Neural cell (in vitro differentiated cells): ENCODE measurements around the gene ATP2C2. TPM values are rescaled to one million over a fixed set of nuclear protein-coding genes. Genes with fewer than 3 reads are reported as not detected.
"Not testable (repeated sequence)": the region's sequence is repeated elsewhere in the genome, so short reads cannot be mapped to it uniquely, and the experiment has no call there.

Experiments
- H2AFZ ChIP-seq: fragments of 200-600, 300-800 bp; sonication (generic), shearing (Covaris generic); 2 replicates; pipeline ENCODE4 v1.6.0; 2014; ENCODE audit warnings: low read depth, mild to moderate bottlenecking, antibody characterized with exemption, low read length, moderate library complexity
- H3F3A ChIP-seq: fragments of 200-600 bp; shearing (Covaris generic); 2 replicates; pipeline ENCODE4 v1.6.1; 2016; ENCODE audit warnings: mild to moderate bottlenecking, moderate library complexity, mixed read lengths, antibody characterized with exemption, low read length; ENCODE audit not compliant: insufficient read depth, poor library complexity, severe bottlenecking
- H3K27ac ChIP-seq: fragments of 200-600, 300-800 bp; sonication (generic), shearing (Covaris generic); 2 replicates; pipeline ENCODE4 v1.5.1; 2014; ENCODE audit warnings: mild to moderate bottlenecking, low read length, moderate library complexity
- H3K27me3 ChIP-seq: fragments of 300-800, 200-600 bp; sonication (generic), shearing (Covaris generic); 2 replicates; pipeline ENCODE4 v1.6.0; 2014; ENCODE audit warnings: mild to moderate bottlenecking, low read depth, low read length, moderate library complexity; ENCODE audit not compliant: insufficient read depth
- H3K36me3 ChIP-seq: fragments of 300-800, 200-600 bp; sonication (generic), shearing (Covaris generic); 2 replicates; pipeline ENCODE4 v1.5.1; 2014; ENCODE audit warnings: mild to moderate bottlenecking, antibody characterized with exemption, low read length, moderate library complexity; ENCODE audit not compliant: insufficient read depth
- H3K4me2 ChIP-seq: fragments of 300-800, 200-600 bp; sonication (generic), shearing (Covaris generic); 2 replicates; pipeline ENCODE4 v1.6.0; 2014; ENCODE audit warnings: mild to moderate bottlenecking, low read length
- H3K4me3 ChIP-seq: fragments of 300-800, 200-600 bp; sonication (generic), shearing (Covaris generic); 2 replicates; pipeline ENCODE4 v1.5.1; 2014; ENCODE audit warnings: mild to moderate bottlenecking, low read length, moderate library complexity
- H3K79me2 ChIP-seq: fragments of 200-600 bp; shearing (Covaris generic); replicated peaks from 2 replicates; pipeline ENCODE4 v1.6.0; 2014; ENCODE audit warnings: mild to moderate bottlenecking, low read length, moderate library complexity; ENCODE audit not compliant: insufficient read depth
- H3K9ac ChIP-seq: fragments of 300-800, 200-600 bp; sonication (generic), shearing (Covaris generic); 2 replicates; pipeline ENCODE4 v1.6.1; 2016; ENCODE audit warnings: mild to moderate bottlenecking, low read length, mixed read lengths
- H3K9me2 ChIP-seq: fragments of 200-600 bp; shearing (Covaris generic); 2 replicates; pipeline ENCODE4 v1.6.1; 2016; ENCODE audit warnings: mild to moderate bottlenecking, low read length, mixed read lengths; ENCODE audit not compliant: insufficient read depth
- H3K9me3 ChIP-seq: fragments of 200-600, 300-800 bp; sonication (generic), shearing (Covaris generic); 2 replicates; pipeline ENCODE4 v1.6.1; 2016; ENCODE audit warnings: mild to moderate bottlenecking, mixed run types, low read length, moderate library complexity, mixed read lengths
- H4K20me1 ChIP-seq: fragments of 200-600 bp; shearing (Covaris generic); 2 replicates; pipeline ENCODE4 v1.6.1; 2016; ENCODE audit warnings: mild to moderate bottlenecking, mixed run types; ENCODE audit not compliant: insufficient read depth
- EP300 ChIP-seq: fragments of 450-650 bp; conservative IDR thresholded peaks from 2 replicates; pipeline ENCODE4 v1.6.1; 2014; ENCODE audit warnings: antibody characterized with exemption, mild to moderate bottlenecking, moderate library complexity; ENCODE audit not compliant: poor library complexity, severe bottlenecking
- POLR2AphosphoS5 ChIP-seq: IDR thresholded peaks from 2 replicates; pipeline ENCODE4 v1.6.1; 2012
- RAD21 ChIP-seq: fragments of 450-650 bp; conservative IDR thresholded peaks from 2 replicates; pipeline ENCODE4 v1.6.1; 2014; ENCODE audit warnings: antibody characterized with exemption, mild to moderate bottlenecking, moderate library complexity
- polyA plus RNA-seq: library from polyadenylated mRNA; depleted of rRNA; stranded (reverse); fragments of >200 nt; gene quantifications from 2 replicates; pipeline ENCODE4 v1.2.3, GENCODE V29; 2014
- TF ChIP-seq, protein P1 (sequence below): IDR thresholded peaks from 2 replicates; pipeline ENCODE4 v1.6.1; 2012; ENCODE audit warnings: borderline replicate concordance

ATP2C2 gene
- polyA plus RNA-seq, 1 donor from 2014 or later, result not detected

- H3K9me2 ChIP-seq, H4K20me1 ChIP-seq, H3K9ac ChIP-seq, H3K4me3 ChIP-seq, H3K9me3 ChIP-seq, H3K36me3 ChIP-seq, H3K27me3 ChIP-seq, H3K27ac ChIP-seq, H2AFZ ChIP-seq, H3K4me2 ChIP-seq, H3K79me2 ChIP-seq, H3F3A ChIP-seq: not testable (repeated sequence)
Measured at GRCh38 chr16:84403435-84403834, 35.1 kb downstream of the ATP2C2 start.

DNA sequence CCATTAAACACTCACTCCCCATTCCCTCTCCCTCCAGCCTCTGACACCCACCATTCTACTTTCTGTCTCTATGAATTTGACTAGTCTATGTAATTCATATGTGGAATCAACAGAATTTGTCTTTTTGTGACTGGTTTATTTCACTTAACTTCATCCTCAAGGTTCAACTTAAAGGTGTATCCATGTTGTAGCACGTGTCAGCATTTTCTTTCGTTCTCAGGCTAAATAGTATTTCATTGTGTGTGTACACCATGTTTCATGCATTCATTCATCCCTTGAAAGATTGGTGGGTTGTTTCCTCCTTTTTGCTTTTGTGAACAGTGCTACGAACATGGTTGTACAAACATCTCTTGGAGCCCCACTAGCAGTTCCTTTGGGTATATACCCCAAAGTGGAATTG is 36.0 kb downstream of the ATP2C2 start:
- no peak overlapping the region for H3K4me2 ChIP-seq
- H3K9ac ChIP-seq, result no peak overlapping the region
- H3K27ac ChIP-seq, result no peak overlapping the region
- no peaks in the 10 kb centered on the region for H3K27me3 ChIP-seq
- H3K9me3 ChIP-seq, result no peaks in the 10 kb centered on the region
- TF ChIP-seq POLR2AphosphoS5, result no peak
- TF ChIP-seq RAD21, result no peak
- TF ChIP-seq, protein P1, sequence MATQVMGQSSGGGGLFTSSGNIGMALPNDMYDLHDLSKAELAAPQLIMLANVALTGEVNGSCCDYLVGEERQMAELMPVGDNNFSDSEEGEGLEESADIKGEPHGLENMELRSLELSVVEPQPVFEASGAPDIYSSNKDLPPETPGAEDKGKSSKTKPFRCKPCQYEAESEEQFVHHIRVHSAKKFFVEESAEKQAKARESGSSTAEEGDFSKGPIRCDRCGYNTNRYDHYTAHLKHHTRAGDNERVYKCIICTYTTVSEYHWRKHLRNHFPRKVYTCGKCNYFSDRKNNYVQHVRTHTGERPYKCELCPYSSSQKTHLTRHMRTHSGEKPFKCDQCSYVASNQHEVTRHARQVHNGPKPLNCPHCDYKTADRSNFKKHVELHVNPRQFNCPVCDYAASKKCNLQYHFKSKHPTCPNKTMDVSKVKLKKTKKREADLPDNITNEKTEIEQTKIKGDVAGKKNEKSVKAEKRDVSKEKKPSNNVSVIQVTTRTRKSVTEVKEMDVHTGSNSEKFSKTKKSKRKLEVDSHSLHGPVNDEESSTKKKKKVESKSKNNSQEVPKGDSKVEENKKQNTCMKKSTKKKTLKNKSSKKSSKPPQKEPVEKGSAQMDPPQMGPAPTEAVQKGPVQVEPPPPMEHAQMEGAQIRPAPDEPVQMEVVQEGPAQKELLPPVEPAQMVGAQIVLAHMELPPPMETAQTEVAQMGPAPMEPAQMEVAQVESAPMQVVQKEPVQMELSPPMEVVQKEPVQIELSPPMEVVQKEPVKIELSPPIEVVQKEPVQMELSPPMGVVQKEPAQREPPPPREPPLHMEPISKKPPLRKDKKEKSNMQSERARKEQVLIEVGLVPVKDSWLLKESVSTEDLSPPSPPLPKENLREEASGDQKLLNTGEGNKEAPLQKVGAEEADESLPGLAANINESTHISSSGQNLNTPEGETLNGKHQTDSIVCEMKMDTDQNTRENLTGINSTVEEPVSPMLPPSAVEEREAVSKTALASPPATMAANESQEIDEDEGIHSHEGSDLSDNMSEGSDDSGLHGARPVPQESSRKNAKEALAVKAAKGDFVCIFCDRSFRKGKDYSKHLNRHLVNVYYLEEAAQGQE, result no peak
- no peaks in the 10 kb centered on the region for H3K36me3 ChIP-seq
- H3K79me2 ChIP-seq, result no peaks in the 10 kb centered on the region
- H3F3A ChIP-seq, result no peaks in the 10 kb centered on the region
- no peaks in the 10 kb centered on the region for H3K9me2 ChIP-seq
- H4K20me1 ChIP-seq, result no peaks in the 10 kb centered on the region
- H2AFZ ChIP-seq, result no peak overlapping the region
- H3K4me3 ChIP-seq, result no peak overlapping the region

GRCh38 chr16:84404936-84405639 is 36.8 kb downstream of the ATP2C2 start:
- no peak overlapping the region for H3K4me2 ChIP-seq
- H3K9me2 ChIP-seq, result no peaks in the 10 kb centered on the region
- H3K9ac ChIP-seq, result no peak overlapping the region
- H3K9me3 ChIP-seq, result no peaks in the 10 kb centered on the region
- H4K20me1 ChIP-seq, result no peaks in the 10 kb centered on the region
- H3F3A ChIP-seq, result no peaks in the 10 kb centered on the region
- H3K27me3 ChIP-seq, result no peaks in the 10 kb centered on the region
- H3K27ac ChIP-seq, result no peak overlapping the region
- H3K4me3 ChIP-seq, result no peak overlapping the region
- TF ChIP-seq EP300, result no peak
- H3K79me2 ChIP-seq, result no peaks in the 10 kb centered on the region
- no peaks in the 10 kb centered on the region for H3K36me3 ChIP-seq
- H2AFZ ChIP-seq, result no peak overlapping the region
